PC-3 (cell line): ENCODE measurements around the gene HSFX2.

Experiments
- EZH2 ChIP-seq: fragments of 300-600 bp; sonication (generic); IDR thresholded peaks from one replicate; pipeline ENCODE4 v1.6.1; 2017; ENCODE audit warnings: antibody characterized with exemption, mild to moderate bottlenecking, low read length; ENCODE audit not compliant: unreplicated experiment
- EZH2phosphoT487 ChIP-seq: fragments of 300-600 bp; sonication (generic); IDR thresholded peaks from 2 replicates; pipeline ENCODE4 v1.6.1; 2018; ENCODE audit warnings: mild to moderate bottlenecking, antibody characterized with exemption, low read length, borderline replicate concordance
- TF ChIP-seq, protein P1 (sequence below): fragments of 300-600 bp; sonication (generic); conservative IDR thresholded peaks from 2 replicates; pipeline ENCODE4 v1.5.1; 2017; ENCODE audit warnings: antibody characterized with exemption, low read depth, mild to moderate bottlenecking, low read length

DNA sequence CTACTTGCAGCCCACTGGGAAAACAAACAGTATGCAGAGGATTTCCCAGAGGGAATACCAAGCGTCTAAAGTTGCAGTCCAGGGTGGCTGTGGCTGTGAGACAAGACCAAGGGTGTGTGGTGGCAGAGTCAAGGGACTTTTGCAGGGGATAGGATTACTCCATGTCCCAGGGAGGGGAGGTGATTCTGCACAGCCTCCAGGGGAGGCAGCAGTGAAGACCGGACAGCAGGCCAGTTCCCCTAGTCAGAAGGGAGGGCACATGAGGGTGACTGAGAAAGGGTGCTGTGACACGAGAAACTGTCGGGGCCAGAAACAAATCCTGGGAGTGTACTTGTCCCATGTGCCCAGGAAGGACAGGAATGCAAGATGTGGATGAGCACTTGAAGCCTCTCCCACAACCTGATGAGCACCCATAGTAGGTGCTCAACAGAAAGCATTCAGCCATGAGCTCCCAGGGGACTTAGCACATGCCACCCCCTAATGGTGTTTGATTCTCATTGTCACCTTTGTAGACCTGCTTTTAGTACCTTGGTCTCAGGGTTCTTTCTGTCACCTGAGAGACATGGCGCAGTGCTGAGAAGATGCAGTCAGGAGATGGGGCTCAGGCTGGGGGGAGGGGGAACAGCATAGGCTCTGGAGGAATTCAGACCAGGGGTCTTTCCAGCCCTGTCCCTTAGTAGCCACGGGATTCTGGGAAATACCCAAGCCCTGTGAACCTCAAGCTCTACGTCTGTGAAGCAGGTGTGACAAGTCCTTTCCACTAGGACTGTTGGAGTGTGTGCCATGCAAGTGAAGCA lies 27.3 kb downstream of the HSFX2 start:
- TF ChIP-seq, protein P1, sequence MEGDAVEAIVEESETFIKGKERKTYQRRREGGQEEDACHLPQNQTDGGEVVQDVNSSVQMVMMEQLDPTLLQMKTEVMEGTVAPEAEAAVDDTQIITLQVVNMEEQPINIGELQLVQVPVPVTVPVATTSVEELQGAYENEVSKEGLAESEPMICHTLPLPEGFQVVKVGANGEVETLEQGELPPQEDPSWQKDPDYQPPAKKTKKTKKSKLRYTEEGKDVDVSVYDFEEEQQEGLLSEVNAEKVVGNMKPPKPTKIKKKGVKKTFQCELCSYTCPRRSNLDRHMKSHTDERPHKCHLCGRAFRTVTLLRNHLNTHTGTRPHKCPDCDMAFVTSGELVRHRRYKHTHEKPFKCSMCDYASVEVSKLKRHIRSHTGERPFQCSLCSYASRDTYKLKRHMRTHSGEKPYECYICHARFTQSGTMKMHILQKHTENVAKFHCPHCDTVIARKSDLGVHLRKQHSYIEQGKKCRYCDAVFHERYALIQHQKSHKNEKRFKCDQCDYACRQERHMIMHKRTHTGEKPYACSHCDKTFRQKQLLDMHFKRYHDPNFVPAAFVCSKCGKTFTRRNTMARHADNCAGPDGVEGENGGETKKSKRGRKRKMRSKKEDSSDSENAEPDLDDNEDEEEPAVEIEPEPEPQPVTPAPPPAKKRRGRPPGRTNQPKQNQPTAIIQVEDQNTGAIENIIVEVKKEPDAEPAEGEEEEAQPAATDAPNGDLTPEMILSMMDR, result no peak
- TF ChIP-seq EZH2phosphoT487 (no peak), EZH2 (no peak)
